HG02610 (cell line): ENCODE data around the gene EDN3.
"Not testable (repeated sequence)": the region's sequence is repeated elsewhere in the genome, so short reads cannot be mapped to it uniquely, and the experiment has no call there.

ENCODE experiments used
- ATAC-seq: cut with Tn5 transposase; IDR thresholded peaks from one replicate; pipeline ENCODE4 v1.9.1; 2021; ENCODE audit warnings: mild to moderate bottlenecking, moderate library complexity; ENCODE audit not compliant: unreplicated experiment

EDN3 gene

GRCh38 chr20:59334651-59335300 is 34.4 kb downstream of the EDN3 start:
- ATAC-seq: no peak

GRCh38 chr20:59335377-59335776 is 35.0 kb downstream of the EDN3 start:
- no peak for ATAC-seq

- no peak for ATAC-seq
Observed at GRCh38 chr20:59336540-59336939, 36.1 kb downstream of the EDN3 start.

- ATAC-seq: not testable (repeated sequence)
Observed at GRCh38 chr20:59338444-59338843, 38.0 kb downstream of the EDN3 start.

- ATAC-seq: no peak
Observed at GRCh38 chr20:59340201-59340885, 39.9 kb downstream of the EDN3 start.

GRCh38 chr20:59341285-59342022 is 41.0 kb downstream of the EDN3 start:
- not testable (repeated sequence) for ATAC-seq

GRCh38 chr20:59342023-59342957 is 41.9 kb downstream of the EDN3 start:
- no peak for ATAC-seq

GRCh38 chr20:59346061-59346460 is 45.6 kb downstream of the EDN3 start:
- ATAC-seq: no peak

- no peak for ATAC-seq
Observed at GRCh38 chr20:59349277-59349676, 48.9 kb downstream of the EDN3 start.

- no peak for ATAC-seq
Observed at GRCh38 chr20:59350330-59351156, 50.1 kb downstream of the EDN3 start.

- no peak for ATAC-seq
Observed at GRCh38 chr20:59351157-59352040, 51.0 kb downstream of the EDN3 start.

- no peak for ATAC-seq
Observed at GRCh38 chr20:59352541-59352940, 52.1 kb downstream of the EDN3 start.

- no peak for ATAC-seq
Observed at GRCh38 chr20:59352990-59353389, 52.6 kb downstream of the EDN3 start.

GRCh38 chr20:59354460-59354859 is 54.0 kb downstream of the EDN3 start:
- ATAC-seq: no peak

- no peak for ATAC-seq
Observed at GRCh38 chr20:59355242-59355641, 54.8 kb downstream of the EDN3 start.

- no peak for ATAC-seq
Observed at GRCh38 chr20:59356662-59357165, 56.3 kb downstream of the EDN3 start.

- ATAC-seq: not testable (repeated sequence)
Observed at GRCh38 chr20:59358793-59359192, 58.4 kb downstream of the EDN3 start.

GRCh38 chr20:59359906-59360725 is 59.7 kb downstream of the EDN3 start:
- ATAC-seq: no peak
